NT2/D1 (cell line): ENCODE data around the gene S100A4.

Experiments
- SUZ12 ChIP-seq: IDR thresholded peaks from 2 replicates; pipeline ENCODE4 v1.6.1; 2011; ENCODE audit not compliant: insufficient read length, insufficient read depth; ENCODE audit errors: extremely low read depth
- YY1 ChIP-seq: IDR thresholded peaks from 2 replicates; pipeline ENCODE4 v1.6.1; 2011; ENCODE audit not compliant: insufficient read length, insufficient read depth
- ZNF274 ChIP-seq: IDR thresholded peaks from 2 replicates; pipeline ENCODE4 v1.6.1; 2011; ENCODE audit warnings: mild to moderate bottlenecking, low read depth, low read length

DNA sequence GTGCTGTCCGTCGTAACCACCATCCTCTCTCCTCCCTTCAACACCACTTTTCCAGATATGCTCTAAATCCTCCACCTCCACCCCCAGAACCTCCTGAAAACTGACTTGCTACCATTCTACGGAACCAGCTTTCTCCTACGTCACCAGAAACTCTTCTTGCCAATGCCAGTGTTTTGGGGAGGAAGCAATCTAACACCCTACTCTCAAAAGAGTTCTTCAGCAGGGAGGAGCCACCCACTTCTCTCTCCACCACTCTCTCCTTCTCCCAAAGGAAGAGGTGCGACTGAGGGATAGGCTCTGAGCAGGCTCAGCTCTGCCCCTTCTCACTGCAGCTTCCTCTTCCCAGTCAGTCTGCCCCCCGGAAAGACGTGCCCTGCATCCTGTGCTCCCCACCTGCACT, 26.1 kb upstream of the S100A4 start:
- TF ChIP-seq YY1 (no peak), ZNF274 (no peak), SUZ12 (no peak)
